ENCODE results near the gene H6PD. TPM values are rescaled to one million over a fixed set of nuclear protein-coding genes. Genes with fewer than 3 reads are reported as not detected.

H6PD gene
- total RNA-seq, 2 donors from 2014 or later = 16.1 to 19.2 TPM

GRCh38 chr1:9273177-9273576 is 38.6 kb downstream of the H6PD start:
- H3K27ac Mint-ChIP-seq = peak overlapping the region; percentile 32
- ATAC-seq = no peak
- no peak for DNase-seq
- H3K4me1 Mint-ChIP-seq = peaks cover 11% of the 10 kb centered on the region
- H3K36me3 Mint-ChIP-seq (ENCODE audit: low read depth) = peaks cover 3% of the 10 kb centered on the region
- H3K27me3 Mint-ChIP-seq = no peaks in the 10 kb centered on the region
- H3K4me3 Mint-ChIP-seq = no peak overlapping the region
- H3K9me3 ChIP-seq (ENCODE audit: control insufficient read depth, low read length, poor library complexity, severe bottlenecking) = no peaks in the 10 kb centered on the region

GRCh38 chr1:9275161-9275560 is 40.6 kb downstream of the H6PD start:
- ATAC-seq (no peak), DNase-seq (no peak)
- H3K4me1 Mint-ChIP-seq = peaks cover 17% of the 10 kb centered on the region
- H3K27me3 Mint-ChIP-seq = no peaks in the 10 kb centered on the region
- H3K4me3 Mint-ChIP-seq = no peak overlapping the region
- peak overlapping the region; percentile 70 for H3K27ac Mint-ChIP-seq
- peaks cover 4% of the 10 kb centered on the region for H3K36me3 Mint-ChIP-seq (ENCODE audit: low read depth)
- no peaks in the 10 kb centered on the region for H3K9me3 ChIP-seq (ENCODE audit: control insufficient read depth, low read length, poor library complexity, severe bottlenecking)

- Mint-ChIP-seq H3K27ac (peak overlapping the region; percentile 70), H3K36me3 (ENCODE audit: low read depth) (peaks cover 6% of the 10 kb centered on the region), H3K27me3 (no peaks in the 10 kb centered on the region), H3K4me3 (peak overlapping the region; percentile 36), H3K4me1 (peaks cover 21% of the 10 kb centered on the region)
- peak in 1 of 3 donors; percentile 25 for DNase-seq
- peak; percentile 74 for ATAC-seq
- H3K9me3 ChIP-seq (ENCODE audit: control insufficient read depth, low read length, poor library complexity, severe bottlenecking) = no peaks in the 10 kb centered on the region
Observed at GRCh38 chr1:9275567-9276034, 41.0 kb downstream of the H6PD start.

GRCh38 chr1:9278116-9278515 is 43.5 kb downstream of the H6PD start:
- no peak for DNase-seq
- H3K4me3 Mint-ChIP-seq = no peak overlapping the region
- no peaks in the 10 kb centered on the region for H3K9me3 ChIP-seq (ENCODE audit: control insufficient read depth, low read length, poor library complexity, severe bottlenecking)
- H3K4me1 Mint-ChIP-seq = peaks cover 29% of the 10 kb centered on the region
- H3K27me3 Mint-ChIP-seq = no peaks in the 10 kb centered on the region
- ATAC-seq = no peak
- peaks cover 8% of the 10 kb centered on the region for H3K36me3 Mint-ChIP-seq (ENCODE audit: low read depth)
- H3K27ac Mint-ChIP-seq = no peak overlapping the region

GRCh38 chr1:9278585-9279153 is 44.1 kb downstream of the H6PD start:
- Mint-ChIP-seq H3K4me1 (peaks cover 33% of the 10 kb centered on the region), H3K27ac (no peak overlapping the region), H3K4me3 (peak overlapping the region; percentile 81), H3K27me3 (no peaks in the 10 kb centered on the region), H3K36me3 (ENCODE audit: low read depth) (peaks cover 8% of the 10 kb centered on the region)
- H3K9me3 ChIP-seq (ENCODE audit: control insufficient read depth, low read length, poor library complexity, severe bottlenecking) = no peaks in the 10 kb centered on the region
- DNase-seq (no peak), ATAC-seq (no peak)

- no peak overlapping the region for H3K27ac Mint-ChIP-seq
Observed at GRCh38 chr1:9279172-9279840, 44.7 kb downstream of the H6PD start.

GRCh38 chr1:9280015-9280860 is 45.7 kb downstream of the H6PD start:
- Mint-ChIP-seq H3K4me1 (peaks cover 38% of the 10 kb centered on the region), H3K4me3 (peak overlapping the region; percentile 60), H3K27ac (no peak overlapping the region), H3K27me3 (no peaks in the 10 kb centered on the region), H3K36me3 (ENCODE audit: low read depth) (peaks cover 6% of the 10 kb centered on the region)
- H3K9me3 ChIP-seq (ENCODE audit: control insufficient read depth, low read length, poor library complexity, severe bottlenecking) = peaks cover 5% of the 10 kb centered on the region
- DNase-seq (no peak), ATAC-seq (peak; percentile 18)

More at GRCh38 chr1:9279172-9279840, 44.7 kb downstream of the H6PD start:
- no peak for DNase-seq
- ATAC-seq = no peak
- peaks cover 4% of the 10 kb centered on the region for H3K9me3 ChIP-seq (ENCODE audit: control insufficient read depth, low read length, poor library complexity, severe bottlenecking)
- peak overlapping the region; percentile 81 for H3K4me3 Mint-ChIP-seq
- H3K27me3 Mint-ChIP-seq = no peaks in the 10 kb centered on the region
- peaks cover 8% of the 10 kb centered on the region for H3K36me3 Mint-ChIP-seq (ENCODE audit: low read depth)
- H3K4me1 Mint-ChIP-seq = peaks cover 38% of the 10 kb centered on the region

GRCh38 chr1:9281071-9281827 is 46.7 kb downstream of the H6PD start:
- DNase-seq (no peak), ATAC-seq (no peak)
- H3K4me1 Mint-ChIP-seq = peaks cover 29% of the 10 kb centered on the region
- H3K4me3 Mint-ChIP-seq = peak overlapping the region; percentile 37
- peaks cover 6% of the 10 kb centered on the region for H3K36me3 Mint-ChIP-seq (ENCODE audit: low read depth)
- peaks cover 5% of the 10 kb centered on the region for H3K9me3 ChIP-seq (ENCODE audit: control insufficient read depth, low read length, poor library complexity, severe bottlenecking)
- no peaks in the 10 kb centered on the region for H3K27me3 Mint-ChIP-seq
- H3K27ac Mint-ChIP-seq = no peak overlapping the region

- ATAC-seq = no peak
- peaks cover 6% of the 10 kb centered on the region for H3K36me3 Mint-ChIP-seq (ENCODE audit: low read depth)
- peaks cover 5% of the 10 kb centered on the region for H3K9me3 ChIP-seq (ENCODE audit: control insufficient read depth, low read length, poor library complexity, severe bottlenecking)
- H3K27me3 Mint-ChIP-seq = no peaks in the 10 kb centered on the region
- H3K27ac Mint-ChIP-seq = peak overlapping the region; percentile 79
- no peak for DNase-seq
- H3K4me1 Mint-ChIP-seq = peaks cover 31% of the 10 kb centered on the region
- H3K4me3 Mint-ChIP-seq = peak overlapping the region; percentile 37
Observed at GRCh38 chr1:9281908-9282695, 47.5 kb downstream of the H6PD start.

GRCh38 chr1:9282696-9282955 is 48.1 kb downstream of the H6PD start:
- no peak for ATAC-seq
- H3K4me3 Mint-ChIP-seq = no peak overlapping the region
- H3K36me3 Mint-ChIP-seq (ENCODE audit: low read depth) = peaks cover 6% of the 10 kb centered on the region
- peaks cover 31% of the 10 kb centered on the region for H3K4me1 Mint-ChIP-seq
- peak overlapping the region; percentile 79 for H3K27ac Mint-ChIP-seq
- H3K27me3 Mint-ChIP-seq = no peaks in the 10 kb centered on the region
- DNase-seq = no peak
- peaks cover 5% of the 10 kb centered on the region for H3K9me3 ChIP-seq (ENCODE audit: control insufficient read depth, low read length, poor library complexity, severe bottlenecking)

GRCh38 chr1:9284061-9284460 is 49.5 kb downstream of the H6PD start:
- Mint-ChIP-seq H3K27me3 (no peaks in the 10 kb centered on the region), H3K27ac (peak overlapping the region; percentile 79), H3K4me3 (peak overlapping the region; percentile 46), H3K4me1 (peaks cover 31% of the 10 kb centered on the region), H3K36me3 (ENCODE audit: low read depth) (peaks cover 4% of the 10 kb centered on the region)
- peak; percentile 67 for ATAC-seq
- H3K9me3 ChIP-seq (ENCODE audit: control insufficient read depth, low read length, poor library complexity, severe bottlenecking) = peaks cover 5% of the 10 kb centered on the region
- no peak for DNase-seq

GRCh38 chr1:9286556-9286955 is 52.0 kb downstream of the H6PD start:
- no peaks in the 10 kb centered on the region for H3K27me3 Mint-ChIP-seq
- no peak overlapping the region for H3K4me3 Mint-ChIP-seq
- no peak for ATAC-seq
- H3K27ac Mint-ChIP-seq = no peak overlapping the region
- H3K9me3 ChIP-seq (ENCODE audit: control insufficient read depth, low read length, poor library complexity, severe bottlenecking) = peaks cover 5% of the 10 kb centered on the region
- no peak for DNase-seq
- H3K4me1 Mint-ChIP-seq = peaks cover 19% of the 10 kb centered on the region
- peaks cover 2% of the 10 kb centered on the region for H3K36me3 Mint-ChIP-seq (ENCODE audit: low read depth)
